IMR-90 (cell line): ENCODE measurements around the gene ACOT7. TPM values are rescaled to one million over a fixed set of nuclear protein-coding genes. Genes with fewer than 3 reads are reported as not detected.

Experiments
- ATAC-seq: fragments of 200-7000 bp; cut with Tn5 transposase; 2 replicates; pipeline ENCODE4 v1.9.1; 2020; ENCODE audit warnings: low read depth, mild to moderate bottlenecking, moderate library complexity
- BruUV-seq: library from RNA; stranded (reverse); fragments of 400-500 nt; replicated peaks from 2 replicates; lab custom pipeline; 2021; lab: Mats Ljungman, UMichigan
- CTCF ChIA-PET: fragments of 300-600 bp; formaldehyde crosslinking; extraction: SDS; loops from one replicate; lab custom pipeline; 2021; ENCODE audit warnings: antibody characterized with exemption; lab: Yijun Ruan, JAX
- POLR2A ChIA-PET: fragments of 300-600 bp; sonication (Branson Sonifier 250); formaldehyde crosslinking; loops from one replicate; lab custom pipeline; 2022; ENCODE audit warnings: antibody characterized with exemption; ENCODE audit not compliant: unreplicated experiment; lab: Charles Lee
- DNase-seq: peaks from one replicate; pipeline ENCODE4 v3.0.0; 2013
- H2AFZ ChIP-seq: replicated peaks from 2 replicates; pipeline ENCODE3; 2013; ENCODE audit warnings: low read length, mild to moderate bottlenecking; ENCODE audit not compliant: poor library complexity
- H2AK5ac ChIP-seq: 2 replicates; pipeline ENCODE4 v1.6.1; 2013; ENCODE audit warnings: low read depth, low read length, inconsistent platforms
- H2AK9ac ChIP-seq: replicated peaks from 2 replicates; pipeline ENCODE3; 2013; ENCODE audit warnings: mild to moderate bottlenecking, low read depth, low read length, moderate library complexity; ENCODE audit not compliant: poor library complexity
- H2BK120ac ChIP-seq: 2 replicates; pipeline ENCODE4 v1.6.1; 2013; ENCODE audit warnings: low read depth, low read length, inconsistent platforms
- H2BK15ac ChIP-seq: 3 replicates; pipeline ENCODE4 v1.6.1; 2013; ENCODE audit warnings: low read depth, low read length, inconsistent platforms
- H2BK20ac ChIP-seq: 2 replicates; pipeline ENCODE4 v1.6.1; 2013; ENCODE audit warnings: low read depth, mild to moderate bottlenecking, inconsistent platforms, low read length, moderate library complexity
- H2BK5ac ChIP-seq: 2 replicates; pipeline ENCODE4 v1.6.1; 2013; ENCODE audit warnings: mild to moderate bottlenecking, low read depth, low read length, inconsistent platforms; ENCODE audit not compliant: poor library complexity, severe bottlenecking
- H3K14ac ChIP-seq: replicated peaks from 2 replicates; pipeline ENCODE4 v1.6.1; 2013; ENCODE audit warnings: low read depth, low read length, inconsistent platforms
- H3K18ac ChIP-seq: 2 replicates; pipeline ENCODE4 v1.6.1; 2013; ENCODE audit warnings: low read depth, low read length, control low read depth
- H3K23ac ChIP-seq: 2 replicates; pipeline ENCODE4 v1.6.1; 2013; ENCODE audit warnings: low read depth, low read length, inconsistent platforms
- H3K27ac ChIP-seq: 2 replicates; pipeline ENCODE4 v1.5.1; 2013; ENCODE audit warnings: mild to moderate bottlenecking, control low read depth, low read length; ENCODE audit not compliant: insufficient read depth
- H3K27me3 ChIP-seq: 2 replicates; pipeline ENCODE4 v1.6.1; 2013; ENCODE audit warnings: low read length; ENCODE audit not compliant: control insufficient read depth, insufficient read depth
- H3K36me3 ChIP-seq: 2 replicates; pipeline ENCODE4 v1.6.1; 2013; ENCODE audit warnings: low read length, mixed read lengths; ENCODE audit not compliant: control insufficient read depth, insufficient read depth
- H3K4ac ChIP-seq: 2 replicates; pipeline ENCODE4 v1.6.1; 2013; ENCODE audit warnings: low read depth, low read length, inconsistent platforms
- H3K4me1 ChIP-seq: 2 replicates; pipeline ENCODE4 v1.6.1; 2013; ENCODE audit warnings: low read length, mixed read lengths; ENCODE audit not compliant: control insufficient read depth, insufficient read depth
- H3K4me2 ChIP-seq: 2 replicates; pipeline ENCODE4 v1.6.1; 2013; ENCODE audit warnings: low read depth, mild to moderate bottlenecking, control low read depth, low read length, moderate library complexity
- H3K4me3 ChIP-seq: 2 replicates; pipeline ENCODE4 v1.5.1; 2013; ENCODE audit warnings: low read depth, mild to moderate bottlenecking, control low read depth, low read length, moderate library complexity; ENCODE audit not compliant: insufficient read depth
- H3K56ac ChIP-seq: 2 replicates; pipeline ENCODE4 v1.6.1; 2013; ENCODE audit warnings: low read length, inconsistent platforms; ENCODE audit not compliant: insufficient read depth; ENCODE audit errors: extremely low read depth
- H3K79me1 ChIP-seq, 2 experiments: 2 replicates each; pipeline ENCODE4 v1.6.1; 2013; ENCODE audit warnings: low read length in 2 of 2, inconsistent platforms in 1 of 2, low read depth in 1 of 2
- H3K9ac ChIP-seq: 2 replicates; pipeline ENCODE4 v1.6.1; 2013; ENCODE audit warnings: low read depth, low read length, control low read depth
- H3K9me1 ChIP-seq: 2 replicates; pipeline ENCODE4 v1.6.1; 2013; ENCODE audit warnings: low read length, inconsistent platforms; ENCODE audit not compliant: insufficient read depth
- H3K9me3 ChIP-seq: 2 replicates; pipeline ENCODE4 v1.6.1; 2013; ENCODE audit warnings: low read length; ENCODE audit not compliant: control insufficient read depth, insufficient read depth
- H4K20me1 ChIP-seq: 2 replicates; pipeline ENCODE4 v1.6.1; 2013; ENCODE audit warnings: low read length, inconsistent platforms; ENCODE audit not compliant: insufficient read depth
- H4K5ac ChIP-seq: 2 replicates; pipeline ENCODE4 v1.6.1; 2013; ENCODE audit warnings: mild to moderate bottlenecking, low read depth, low read length, control low read depth
- H4K8ac ChIP-seq, 2 experiments: 2 replicates each; pipeline ENCODE4 v1.6.1; 2013; ENCODE audit warnings: low read depth in 2 of 2, low read length in 2 of 2, control low read depth in 1 of 2, inconsistent platforms in 1 of 2
- H4K91ac ChIP-seq: 2 replicates; pipeline ENCODE4 v1.6.1; 2013; ENCODE audit warnings: low read depth, low read length, inconsistent platforms; ENCODE audit not compliant: insufficient read depth
- BHLHE40 ChIP-seq: fragments of 150-350 bp; IDR thresholded peaks from 2 replicates; pipeline ENCODE4 v1.6.1; 2016; ENCODE audit warnings: mild to moderate bottlenecking, low read depth, low read length
- CEBPB ChIP-seq: IDR thresholded peaks from 2 replicates; pipeline ENCODE4 v1.6.1; 2012; ENCODE audit warnings: low read depth, low read length, improper control_type of control experiment
- CHD1 ChIP-seq: IDR thresholded peaks from 2 replicates; pipeline ENCODE4 v1.6.1; 2012; ENCODE audit warnings: low read depth, low read length, improper control_type of control experiment
- FOS ChIP-seq: fragments of 150-350 bp; IDR thresholded peaks from 2 replicates; pipeline ENCODE4 v1.6.1; 2016; ENCODE audit warnings: low read depth, low read length
- MAFK ChIP-seq: IDR thresholded peaks from 2 replicates; pipeline ENCODE4 v1.6.1; 2012; ENCODE audit warnings: low read depth, low read length, improper control_type of control experiment
- MAZ ChIP-seq: IDR thresholded peaks from 2 replicates; pipeline ENCODE4 v1.6.1; 2012; ENCODE audit warnings: low read depth, mild to moderate bottlenecking, low read length, improper control_type of control experiment, moderate library complexity, borderline replicate concordance
- MXI1 ChIP-seq: IDR thresholded peaks from 2 replicates; pipeline ENCODE4 v1.6.1; 2012; ENCODE audit warnings: low read depth, mild to moderate bottlenecking, low read length, moderate library complexity, borderline replicate concordance
- NFE2L2 ChIP-seq: fragments of 150-350 bp; IDR thresholded peaks from 2 replicates; pipeline ENCODE4 v1.6.1; 2016; ENCODE audit warnings: low read depth, mild to moderate bottlenecking, low read length
- POLR2A ChIP-seq: IDR thresholded peaks from 2 replicates; pipeline ENCODE4 v1.6.1; 2012; ENCODE audit warnings: mild to moderate bottlenecking, low read depth, low read length
- RAD21 ChIP-seq: IDR thresholded peaks from 2 replicates; pipeline ENCODE4 v1.6.1; 2012; ENCODE audit warnings: low read length, improper control_type of control experiment
- RCOR1 ChIP-seq: IDR thresholded peaks from 2 replicates; pipeline ENCODE4 v1.6.1; 2012; ENCODE audit warnings: mild to moderate bottlenecking, low read length, improper control_type of control experiment; ENCODE audit not compliant: insufficient replicate concordance
- RFX5 ChIP-seq: IDR thresholded peaks from 2 replicates; pipeline ENCODE4 v1.8.0; 2012; ENCODE audit warnings: low read depth, mild to moderate bottlenecking, low read length, moderate library complexity
- SMC3 ChIP-seq: fragments of 150-350 bp; IDR thresholded peaks from 2 replicates; pipeline ENCODE4 v1.6.1; 2016; ENCODE audit warnings: low read depth, mild to moderate bottlenecking, antibody characterized with exemption, low read length, moderate library complexity
- WGBS, 2 experiments: methylation state at CpG; one replicate each; pipeline versions ENCODE4 v1.1.5 to v1.1.7; 2013; ENCODE audit warnings: missing lambda C conversion rate in 2 of 2; ENCODE audit not compliant: insufficient read length in 1 of 2; ENCODE audit errors: extremely low coverage in 2 of 2; 5-methylcytosine and 5-hydroxymethylcytosine counted together
- dilution Hi-C: fragments of 300-500 bp; cut with HindIII; formaldehyde crosslinking; loops from one replicate; pipeline ENCODE4 v1.14.3; 2018; ENCODE audit warnings: low sequenced_read_pairs; ENCODE audit not compliant: unreplicated experiment
- in situ Hi-C: fragments of 300-500 bp; cut with MboI; formaldehyde crosslinking; loops from 3 replicates; pipeline ENCODE4 v1.14.3; 2019; ENCODE audit warnings: low sequenced_read_pairs, inconsistent platforms, mixed read lengths
- intact Hi-C: fragments of 100-400 bp; cut with micrococcal nuclease; formaldehyde crosslinking; loops from 2 replicates; pipeline ENCODE4 v1.10.0; 2022
- polyA plus RNA-seq, 3 experiments: library from polyadenylated mRNA; depleted of rRNA; stranded (reverse); fragments of >200 nt; gene quantifications; 2 replicates each; pipeline ENCODE4 v1.2.3, GENCODE V29; 2012; ENCODE audit warnings: low replicate concordance in 1 of 3
- total RNA-seq: library from RNA; depleted of rRNA; stranded (reverse); fragments of >200 nt; gene quantifications from 2 replicates; pipeline ENCODE4 v1.2.3, GENCODE V29; 2012
- TF ChIP-seq, protein P1 (sequence below): conservative IDR thresholded peaks from 2 replicates; pipeline ENCODE4 v1.5.1; 2012; ENCODE audit warnings: mild to moderate bottlenecking, low read depth, low read length, improper control_type of control experiment
- TF ChIP-seq, protein P2 (sequence below): fragments of 150-350 bp; IDR thresholded peaks from 2 replicates; pipeline ENCODE4 v1.6.1; 2016; ENCODE audit warnings: low read depth, mild to moderate bottlenecking, low read length, moderate library complexity, borderline replicate concordance
- TF ChIP-seq, protein P3 (sequence below): fragments of 150-350 bp; IDR thresholded peaks from 2 replicates; pipeline ENCODE4 v1.6.1; 2017; ENCODE audit warnings: mild to moderate bottlenecking, antibody characterized with exemption, low read length, low read depth

ACOT7 gene
- total and polyA plus RNA-seq, 2 of the 4 experiments (the other 2 are of a cell fraction), result 51.6 to 242 TPM

DNA sequence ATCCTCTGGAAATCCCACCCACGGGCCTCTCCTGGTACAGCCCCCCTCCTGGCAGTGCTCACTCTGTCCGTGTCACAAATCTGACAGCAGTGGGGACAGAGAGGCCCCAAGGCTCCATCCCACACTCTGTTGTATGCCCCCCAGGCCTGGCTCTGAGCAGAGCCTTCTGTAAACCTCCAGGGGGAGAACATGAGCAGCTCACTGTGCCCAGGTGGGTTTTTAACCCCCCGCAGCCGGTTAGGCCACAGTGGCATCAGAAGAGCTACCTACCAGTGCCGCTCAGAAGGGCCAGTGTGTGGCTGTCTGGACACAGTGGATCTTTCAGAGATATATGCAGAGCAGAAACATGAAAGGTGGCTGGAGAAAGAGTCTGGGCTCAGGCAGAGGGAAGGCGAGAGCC lies 120.7 kb downstream of the ACOT7 start:
- no peak overlapping the region for H2BK15ac ChIP-seq
- peak overlapping the region; percentile 8; the same call in 1 of the 2 replicates for H3K4ac ChIP-seq
- H4K8ac ChIP-seq, result no peak overlapping the region
- dilution Hi-C loops, result no loop called here
- H3K23ac ChIP-seq, result no peak overlapping the region
- WGBS, 2 experiments, result 78% methylated on average over 2 of the region's 6 CpGs; no CpG with 5 or more reads in 1 of the 2 experiments
- H2AFZ ChIP-seq, result no peak overlapping the region
- 0 out of 2 replicates have a peak overlapping the region, but pooled peaks have one; percentile 37 for H2BK20ac ChIP-seq
- intact Hi-C loops, result no loop called here
- no peak overlapping the region for H3K4me3 ChIP-seq
- H2BK5ac ChIP-seq, result no peak overlapping the region
- ChIA-PET POLR2A (no interaction called here), CTCF (no interaction called here)
- H3K79me1 ChIP-seq, result peaks cover 0 to 29% of the 10 kb centered on the region in 2 experiments; a peak in 2 of 4 replicates
- H4K5ac ChIP-seq, result no peak overlapping the region
- in situ Hi-C loops, result no loop called here
- H3K56ac ChIP-seq, result no peak overlapping the region
- no peaks in the 10 kb centered on the region for H3K27me3 ChIP-seq
- ATAC-seq (no peak), DNase-seq (no peak)
- H3K9ac ChIP-seq, result no peak overlapping the region
- no peaks in the 10 kb centered on the region for H3K36me3 ChIP-seq
- H2AK5ac ChIP-seq, result 0 out of 2 replicates have a peak overlapping the region, but pooled peaks have one; percentile 10
- H3K9me1 ChIP-seq, result peaks cover 12% of the 10 kb centered on the region; the same call in 1 of the 2 replicates
- peaks cover 1% of the 10 kb centered on the region; the same call in 1 of the 2 replicates for H4K20me1 ChIP-seq
- no peak overlapping the region for H4K91ac ChIP-seq
- H2AK9ac ChIP-seq, result no peak overlapping the region
- no peaks in the 10 kb centered on the region for H3K9me3 ChIP-seq
- no peak overlapping the region for H3K27ac ChIP-seq
- H3K4me2 ChIP-seq, result no peak overlapping the region
- TF ChIP-seq, protein P1, sequence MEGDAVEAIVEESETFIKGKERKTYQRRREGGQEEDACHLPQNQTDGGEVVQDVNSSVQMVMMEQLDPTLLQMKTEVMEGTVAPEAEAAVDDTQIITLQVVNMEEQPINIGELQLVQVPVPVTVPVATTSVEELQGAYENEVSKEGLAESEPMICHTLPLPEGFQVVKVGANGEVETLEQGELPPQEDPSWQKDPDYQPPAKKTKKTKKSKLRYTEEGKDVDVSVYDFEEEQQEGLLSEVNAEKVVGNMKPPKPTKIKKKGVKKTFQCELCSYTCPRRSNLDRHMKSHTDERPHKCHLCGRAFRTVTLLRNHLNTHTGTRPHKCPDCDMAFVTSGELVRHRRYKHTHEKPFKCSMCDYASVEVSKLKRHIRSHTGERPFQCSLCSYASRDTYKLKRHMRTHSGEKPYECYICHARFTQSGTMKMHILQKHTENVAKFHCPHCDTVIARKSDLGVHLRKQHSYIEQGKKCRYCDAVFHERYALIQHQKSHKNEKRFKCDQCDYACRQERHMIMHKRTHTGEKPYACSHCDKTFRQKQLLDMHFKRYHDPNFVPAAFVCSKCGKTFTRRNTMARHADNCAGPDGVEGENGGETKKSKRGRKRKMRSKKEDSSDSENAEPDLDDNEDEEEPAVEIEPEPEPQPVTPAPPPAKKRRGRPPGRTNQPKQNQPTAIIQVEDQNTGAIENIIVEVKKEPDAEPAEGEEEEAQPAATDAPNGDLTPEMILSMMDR, result no peak
- no peak for TF ChIP-seq POLR2A
- TF ChIP-seq CHD1, result no peak
- TF ChIP-seq NFE2L2, result no peak
- TF ChIP-seq SMC3, result no peak
- TF ChIP-seq MAFK, result no peak
- TF ChIP-seq RCOR1, result no peak
- TF ChIP-seq, protein P2, sequence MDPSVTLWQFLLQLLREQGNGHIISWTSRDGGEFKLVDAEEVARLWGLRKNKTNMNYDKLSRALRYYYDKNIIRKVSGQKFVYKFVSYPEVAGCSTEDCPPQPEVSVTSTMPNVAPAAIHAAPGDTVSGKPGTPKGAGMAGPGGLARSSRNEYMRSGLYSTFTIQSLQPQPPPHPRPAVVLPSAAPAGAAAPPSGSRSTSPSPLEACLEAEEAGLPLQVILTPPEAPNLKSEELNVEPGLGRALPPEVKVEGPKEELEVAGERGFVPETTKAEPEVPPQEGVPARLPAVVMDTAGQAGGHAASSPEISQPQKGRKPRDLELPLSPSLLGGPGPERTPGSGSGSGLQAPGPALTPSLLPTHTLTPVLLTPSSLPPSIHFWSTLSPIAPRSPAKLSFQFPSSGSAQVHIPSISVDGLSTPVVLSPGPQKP, result no peak
- no peak for TF ChIP-seq RFX5
- no peak for TF ChIP-seq MXI1
- no peak for TF ChIP-seq CEBPB
- TF ChIP-seq RAD21, result no peak
- no peak for TF ChIP-seq FOS
- no peak for TF ChIP-seq MAZ
- TF ChIP-seq, protein P3, sequence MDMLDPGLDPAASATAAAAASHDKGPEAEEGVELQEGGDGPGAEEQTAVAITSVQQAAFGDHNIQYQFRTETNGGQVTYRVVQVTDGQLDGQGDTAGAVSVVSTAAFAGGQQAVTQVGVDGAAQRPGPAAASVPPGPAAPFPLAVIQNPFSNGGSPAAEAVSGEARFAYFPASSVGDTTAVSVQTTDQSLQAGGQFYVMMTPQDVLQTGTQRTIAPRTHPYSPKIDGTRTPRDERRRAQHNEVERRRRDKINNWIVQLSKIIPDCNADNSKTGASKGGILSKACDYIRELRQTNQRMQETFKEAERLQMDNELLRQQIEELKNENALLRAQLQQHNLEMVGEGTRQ, result no peak
- no peak for TF ChIP-seq BHLHE40
- H3K18ac ChIP-seq, result no peak overlapping the region
- peaks cover 25% of the 10 kb centered on the region for H3K4me1 ChIP-seq
- no TSS peak for BruUV-seq
- H2BK120ac ChIP-seq, result no peak overlapping the region
- no peak overlapping the region; the same call in 1 of the 2 replicates for H3K14ac ChIP-seq
